ENCODE data around the gene THSD4. TPM values are rescaled to one million over a fixed set of nuclear protein-coding genes. Genes with fewer than 3 reads are reported as not detected.

The THSD4 gene
- total and polyA plus RNA-seq, 2 of the 8 experiments (the other 6 are each of a cell fraction or from before 2014, with no cell fraction given): 2.5 to 6.2 TPM

DNA sequence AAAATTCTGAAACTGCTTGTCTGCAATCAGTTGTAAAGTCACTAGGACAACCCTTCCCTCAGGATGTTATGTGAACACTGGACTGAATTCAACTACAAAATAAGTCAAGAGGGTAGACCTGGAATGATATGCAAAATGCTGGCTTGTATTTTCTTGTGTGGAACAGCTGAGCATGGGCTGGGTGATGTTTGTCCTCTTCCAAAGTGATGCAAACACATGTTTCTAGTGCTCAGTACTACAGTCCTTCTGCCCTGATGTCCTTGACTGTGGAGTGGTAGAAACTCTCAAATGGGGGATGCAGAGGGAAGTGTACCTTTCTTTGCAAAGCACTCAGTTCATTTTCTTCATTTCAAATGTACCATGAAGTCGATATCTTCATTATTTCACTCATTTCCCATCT is 258.6 kb downstream of the THSD4 start (continued):
- no peak for TF ChIP-seq ZNF274 (IDR thresholded peaks at IDR 0.05; ENCODE audit: borderline replicate concordance, extremely low read depth, low read length)
- no peak for TF ChIP-seq RBBP5 (IDR thresholded peaks at IDR 0.05; ENCODE audit: borderline replicate concordance, low read depth, low read length)

Measured in H1 (cell line).